GM12891 (cell line): ENCODE results near the gene AP2A2.

Experiments
- PAX5 ChIP-seq: IDR thresholded peaks from 2 replicates; pipeline ENCODE4 v1.6.1; 2011; ENCODE audit warnings: low read length, moderate library complexity, mild to moderate bottlenecking; ENCODE audit not compliant: insufficient read depth, severe bottlenecking
- POLR2A ChIP-seq: IDR thresholded peaks from 2 replicates; pipeline ENCODE4 v1.6.1; 2011; ENCODE audit warnings: low read depth, low read length, control low read depth
- POLR2AphosphoS5 ChIP-seq: IDR thresholded peaks from 2 replicates; pipeline ENCODE4 v1.6.1; 2011; ENCODE audit warnings: low read depth, low read length, control low read depth
- POU2F2 ChIP-seq: IDR thresholded peaks from 2 replicates; pipeline ENCODE4 v1.6.1; 2011; ENCODE audit warnings: low read depth, mild to moderate bottlenecking, control low read depth, low read length, moderate library complexity
- SPI1 ChIP-seq: IDR thresholded peaks from 2 replicates; pipeline ENCODE4 v1.6.1; 2011; ENCODE audit warnings: low read depth, low read length, control low read depth
- TAF1 ChIP-seq: IDR thresholded peaks from 2 replicates; pipeline ENCODE4 v1.6.1; 2011; ENCODE audit warnings: low read depth, low read length, control low read depth

DNA sequence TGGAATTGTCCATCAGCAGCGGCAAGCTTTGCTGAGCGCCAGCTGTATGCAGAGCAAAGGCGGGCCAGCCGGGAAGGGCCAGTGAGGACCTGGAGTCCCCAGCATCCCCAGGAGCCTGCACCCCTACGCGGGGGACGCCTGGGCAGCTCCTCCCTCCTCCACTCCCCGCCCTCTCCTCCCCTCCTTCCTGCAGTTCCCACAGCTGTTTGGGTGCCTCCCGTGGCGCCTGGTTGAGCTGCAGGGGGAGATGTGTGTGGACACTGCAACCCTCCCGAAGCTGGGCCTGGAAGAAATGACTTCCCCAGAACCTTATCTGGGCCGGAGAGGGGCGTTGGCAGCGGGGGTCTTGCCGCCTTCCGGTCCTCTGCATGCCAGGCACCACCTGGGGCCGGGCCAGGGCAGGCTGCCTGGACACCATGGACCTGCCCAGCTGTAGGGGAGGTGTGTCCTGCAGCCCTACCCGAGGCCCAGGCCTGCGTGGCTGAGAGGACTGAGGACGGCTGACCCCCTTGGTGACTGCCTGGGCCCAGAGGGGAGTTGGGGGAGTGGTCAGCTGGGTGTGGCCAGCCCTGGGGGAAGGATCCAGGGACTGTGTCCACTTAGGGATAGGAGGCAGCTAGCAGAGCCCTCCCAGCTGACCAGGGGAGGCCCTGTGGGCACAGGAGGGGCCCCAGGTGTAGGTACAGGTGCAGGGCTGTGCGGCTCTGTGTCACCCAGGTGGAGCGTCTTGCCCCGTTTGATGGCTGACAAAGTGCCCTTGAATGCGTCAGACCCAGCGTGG lies 127.6 kb downstream of the AP2A2 start:
- TF ChIP-seq POLR2A (no peak), SPI1 (no peak), POLR2AphosphoS5 (no peak), TAF1 (no peak), PAX5 (no peak), POU2F2 (no peak)
